Stimulated activated CD4-positive, alpha-beta T cell treated with anti-CD3 and anti-CD28 coated beads, Interleukin-1b, Interleukin-23, amount 100 ng/mL, for 24 hours (primary cell): ENCODE measurements around the gene C11orf91.
"Not testable (repeated sequence)": the region's sequence is repeated elsewhere in the genome, so short reads cannot be mapped to it uniquely, and the experiment has no call there.

Source experiments
- DNase-seq, 4 experiments: peaks; one replicate each; pipeline ENCODE4 v3.0.0-alpha.2; 2020; ENCODE audit warnings: low read depth in 4 of 4, low spot score in 1 of 4

The C11orf91 gene

GRCh38 chr11:33722590-33723234 is 22.1 kb upstream of the C11orf91 start:
- DNase-seq = peak in 1 of 4 experiments; percentile 48

DNA sequence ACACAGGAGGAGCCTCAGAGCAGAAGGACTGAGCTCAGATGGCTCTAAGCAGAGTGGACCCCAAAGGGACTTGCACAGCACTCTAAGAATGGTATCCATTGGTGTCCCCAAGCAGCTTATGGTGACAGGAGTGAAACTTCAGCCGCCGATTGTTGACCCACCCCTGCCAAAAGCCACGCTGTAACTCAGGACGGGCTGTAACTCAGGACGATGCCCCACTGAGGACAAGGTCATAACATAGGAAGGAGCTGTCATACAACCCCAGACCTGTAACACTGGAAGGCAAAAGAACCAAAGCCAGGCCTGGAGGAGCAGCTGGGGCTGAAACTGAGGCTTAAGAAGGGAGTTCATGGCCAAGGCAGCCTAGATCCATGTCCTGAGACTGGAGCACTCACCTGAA is 21.4 kb upstream of the C11orf91 start:
- no peak for DNase-seq

- no peak for DNase-seq
These were observed 20.8 kb upstream of the C11orf91 start for GRCh38 chr11:33721426-33721825.

DNA sequence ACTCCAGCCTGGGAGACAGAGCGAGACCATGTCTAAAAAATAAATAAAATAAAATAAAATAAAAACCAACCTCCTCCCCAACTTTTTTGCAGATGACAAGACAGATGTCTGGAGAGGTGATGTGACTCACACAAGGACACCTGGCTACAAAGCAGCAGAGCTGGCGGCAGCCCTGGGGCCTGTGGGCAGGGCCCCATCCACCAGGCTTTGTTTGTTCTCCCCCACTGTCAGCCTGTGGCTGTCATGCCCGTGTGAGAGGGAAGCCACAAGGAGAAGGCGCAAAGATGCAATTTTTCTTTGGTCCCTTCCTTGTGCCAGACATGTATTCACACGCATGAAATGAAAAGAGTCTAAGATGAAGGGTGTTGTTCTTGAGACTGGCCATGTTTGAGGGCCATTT is 19.0 kb upstream of the C11orf91 start:
- DNase-seq = no peak

DNA sequence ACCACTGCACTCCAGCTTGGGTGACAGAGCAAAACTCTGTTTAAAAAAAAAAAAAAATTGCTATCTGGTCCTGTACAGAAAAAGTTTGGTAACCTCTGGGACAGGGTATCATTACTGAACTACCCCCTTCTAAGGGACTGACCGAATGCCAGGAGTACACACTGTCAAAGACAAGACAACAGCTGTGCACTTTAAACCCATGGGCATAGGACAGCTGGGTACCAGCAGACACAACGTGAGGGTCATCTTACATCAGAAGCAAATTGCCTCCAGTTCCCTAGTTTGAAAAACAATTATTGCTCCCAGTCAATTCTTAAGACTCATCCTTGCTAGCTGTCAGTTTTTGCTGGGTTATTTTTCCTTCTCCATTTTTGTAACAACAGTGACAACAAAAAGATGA is 17.8 kb upstream of the C11orf91 start:
- no peak for DNase-seq

GRCh38 chr11:33716243-33716642 is 15.6 kb upstream of the C11orf91 start:
- DNase-seq = no peak

GRCh38 chr11:33713856-33714398 is 13.3 kb upstream of the C11orf91 start:
- DNase-seq = no peak

DNA sequence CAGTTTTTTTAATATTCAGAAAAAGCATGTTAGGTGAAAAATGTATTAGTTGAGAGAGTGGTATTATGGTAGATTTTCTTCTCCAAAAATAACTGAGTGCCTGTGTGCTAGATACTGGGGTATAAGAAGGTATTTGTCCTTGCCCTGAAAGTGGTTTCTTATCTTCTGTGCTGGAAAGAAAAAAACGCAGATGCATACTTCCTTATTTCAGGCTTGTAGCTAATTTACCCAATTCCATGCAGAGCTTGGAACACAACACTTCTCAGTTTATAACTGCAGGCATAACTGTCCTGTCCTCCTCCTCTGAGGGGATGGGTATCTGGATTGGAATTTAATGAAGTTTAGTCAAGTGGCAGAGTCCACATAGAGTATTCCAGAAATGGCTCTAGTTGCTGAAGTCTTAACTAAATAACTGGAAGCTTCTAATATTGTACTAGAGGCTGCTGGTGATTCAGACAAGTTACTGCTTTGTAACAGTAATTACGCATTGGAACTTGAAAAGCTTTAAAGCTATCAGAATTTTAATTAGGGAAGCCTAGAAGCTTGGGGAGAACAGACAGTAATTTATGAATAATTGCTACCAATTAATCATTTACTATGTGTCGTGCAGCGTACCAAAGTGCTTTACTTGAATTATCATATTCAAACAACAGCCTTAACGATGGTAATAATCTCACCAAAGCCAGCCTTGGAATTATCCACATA is 12.7 kb upstream of the C11orf91 start:
- no peak for DNase-seq

DNA sequence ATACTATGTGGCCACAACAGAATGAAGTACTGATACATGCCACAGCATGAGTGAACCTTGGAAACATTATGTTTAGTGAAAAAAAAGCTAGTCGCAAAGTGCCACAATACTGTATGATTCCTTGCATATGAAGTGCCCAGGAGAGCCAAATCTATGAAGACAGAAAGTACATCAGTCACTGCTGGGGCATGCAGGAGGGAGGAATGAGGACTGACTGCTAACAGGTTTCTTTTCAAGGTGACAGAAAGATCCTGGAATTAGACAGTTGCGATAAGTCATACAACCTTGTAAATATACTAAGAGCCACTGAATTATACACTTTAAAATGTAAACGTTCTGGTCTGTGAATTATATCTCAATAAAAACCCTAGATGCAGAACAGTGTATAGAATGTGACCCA is 11.8 kb upstream of the C11orf91 start:
- no peak for DNase-seq

DNA sequence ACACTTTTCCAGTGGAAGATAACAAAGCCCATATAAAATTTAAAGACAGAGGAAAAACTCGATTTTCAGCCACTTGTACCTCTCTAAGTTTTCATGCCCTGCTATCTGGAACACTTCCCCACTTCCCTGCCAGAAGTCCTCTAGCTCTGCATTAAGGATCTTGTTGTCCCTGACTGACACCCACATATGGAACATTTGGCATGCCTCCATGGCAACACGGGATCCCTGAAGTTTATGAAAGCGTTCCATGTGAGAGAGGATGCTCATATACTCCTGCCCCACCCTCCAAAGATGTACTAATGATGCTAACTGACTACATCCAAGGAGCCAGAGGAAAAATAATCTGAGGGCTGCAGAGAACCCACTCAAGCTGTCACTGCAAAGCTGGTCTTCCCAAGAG is 8.8 kb upstream of the C11orf91 start:
- no peak for DNase-seq

DNA sequence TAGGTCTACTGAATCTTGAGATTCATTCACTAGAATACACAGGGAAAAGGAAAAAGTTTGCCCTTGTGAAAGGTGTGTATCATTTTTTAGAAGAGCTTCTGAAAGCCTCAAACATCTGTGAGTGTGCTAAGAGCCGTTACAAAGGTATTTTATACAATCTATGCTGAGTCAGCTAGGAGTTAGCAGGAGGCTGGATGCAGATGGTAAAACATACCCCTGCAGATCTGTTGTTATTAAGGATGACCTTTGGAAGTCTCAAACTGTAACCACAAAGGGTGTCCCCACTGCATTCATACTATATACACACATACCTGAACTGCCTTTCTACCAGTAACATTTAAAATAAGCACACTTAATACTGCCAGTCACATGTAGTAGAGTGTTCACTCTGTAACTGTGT is 8.4 kb upstream of the C11orf91 start:
- DNase-seq = no peak

DNA sequence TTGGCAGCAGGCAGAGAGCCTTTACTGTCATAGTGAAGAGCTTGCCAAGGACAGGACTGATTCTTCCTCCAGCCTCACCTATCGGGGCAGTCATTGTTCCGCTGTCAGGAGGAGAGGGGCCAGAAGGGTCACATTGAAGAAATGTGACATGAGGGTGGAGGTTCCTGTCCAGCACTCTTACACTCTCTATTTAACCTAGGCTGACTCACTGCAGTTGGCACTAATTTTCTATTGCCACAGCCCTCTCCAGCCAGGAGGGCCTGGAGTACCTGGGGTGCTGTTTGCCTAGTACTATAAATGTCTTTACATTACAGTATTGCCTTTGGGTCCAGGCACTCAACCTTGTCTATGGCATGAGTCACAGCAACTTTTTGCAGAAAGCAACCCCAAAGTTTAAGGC is 7.2 kb upstream of the C11orf91 start:
- DNase-seq = not testable (repeated sequence)

GRCh38 chr11:33706966-33707365 is 6.3 kb upstream of the C11orf91 start:
- no peak for DNase-seq

DNA sequence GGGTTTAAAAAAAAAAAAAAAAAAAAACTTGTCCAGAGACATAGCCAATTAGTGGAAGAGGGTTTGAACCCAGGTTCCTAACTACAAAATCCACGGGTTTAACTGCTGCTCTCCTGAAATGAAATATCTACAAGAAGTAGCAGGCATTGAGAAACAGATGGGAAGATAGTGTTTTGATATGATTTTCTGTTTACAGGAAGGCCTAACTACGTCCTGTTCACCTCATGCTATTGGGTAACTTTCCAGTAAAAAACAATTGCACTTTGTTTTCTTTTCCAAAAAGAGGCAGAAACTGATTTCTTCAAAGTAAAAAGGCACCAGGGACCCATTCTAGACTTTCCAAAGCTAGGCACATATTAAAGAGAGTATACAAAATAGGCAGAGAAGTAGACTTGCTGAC is 5.9 kb upstream of the C11orf91 start:
- DNase-seq = no peak

DNA sequence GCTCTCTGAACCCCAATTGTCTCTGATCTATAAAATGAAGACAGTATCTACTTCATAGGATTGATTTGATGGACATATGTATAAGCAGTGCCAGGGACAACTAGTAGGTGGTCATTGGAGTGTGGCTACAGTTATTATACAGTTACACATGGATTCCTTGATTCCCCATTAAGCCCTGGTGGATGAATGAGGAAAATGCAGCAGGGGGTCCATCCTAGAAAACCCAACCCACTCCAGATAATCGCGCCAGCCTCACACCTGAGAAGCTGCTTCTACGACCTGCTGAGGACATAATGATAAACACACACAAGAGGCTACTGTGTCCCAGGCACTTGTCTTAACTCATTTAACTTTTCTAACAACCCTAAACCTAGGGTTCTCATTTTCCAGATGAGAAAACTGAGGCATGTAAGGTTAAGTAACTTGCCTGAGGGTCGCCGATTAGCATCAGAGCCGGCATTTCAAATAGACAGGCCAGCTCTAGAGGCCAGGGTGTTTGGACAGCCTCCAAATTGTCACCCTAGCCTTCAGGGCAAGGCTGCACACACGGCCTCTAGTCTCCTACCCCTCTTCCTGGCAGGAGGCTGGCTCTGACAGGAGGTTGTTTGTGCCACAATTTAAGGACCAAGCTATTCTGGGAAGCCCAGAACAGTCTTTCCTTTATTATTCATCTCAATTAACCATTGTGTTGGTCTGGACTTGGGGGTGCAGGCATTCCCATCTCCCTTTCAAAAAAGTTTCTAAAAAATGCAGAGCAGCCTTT is 3.8 kb upstream of the C11orf91 start:
- no peak for DNase-seq

DNA sequence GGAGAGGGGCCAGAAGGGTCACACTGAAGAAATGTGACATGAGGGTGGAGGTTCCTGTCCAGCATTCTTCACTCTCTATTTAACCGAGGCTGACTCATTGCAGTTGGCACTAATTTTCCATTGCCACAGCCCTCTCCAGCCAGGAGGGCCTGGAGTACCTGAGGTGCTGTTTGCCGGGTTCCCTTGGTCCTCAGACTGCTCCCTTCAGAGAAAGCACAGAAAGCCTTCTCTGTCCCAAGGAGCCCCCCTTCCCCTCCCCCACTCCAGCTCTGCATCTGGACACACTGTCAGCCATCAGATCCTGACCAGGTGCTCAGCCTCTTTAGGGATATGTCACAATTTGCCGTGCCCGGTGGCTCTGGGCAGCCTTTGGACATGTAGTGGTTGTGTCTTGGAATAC is 3.2 kb upstream of the C11orf91 start:
- DNase-seq = no peak

GRCh38 chr11:33703234-33703633 is 2.6 kb upstream of the C11orf91 start:
- DNase-seq = no peak

DNA sequence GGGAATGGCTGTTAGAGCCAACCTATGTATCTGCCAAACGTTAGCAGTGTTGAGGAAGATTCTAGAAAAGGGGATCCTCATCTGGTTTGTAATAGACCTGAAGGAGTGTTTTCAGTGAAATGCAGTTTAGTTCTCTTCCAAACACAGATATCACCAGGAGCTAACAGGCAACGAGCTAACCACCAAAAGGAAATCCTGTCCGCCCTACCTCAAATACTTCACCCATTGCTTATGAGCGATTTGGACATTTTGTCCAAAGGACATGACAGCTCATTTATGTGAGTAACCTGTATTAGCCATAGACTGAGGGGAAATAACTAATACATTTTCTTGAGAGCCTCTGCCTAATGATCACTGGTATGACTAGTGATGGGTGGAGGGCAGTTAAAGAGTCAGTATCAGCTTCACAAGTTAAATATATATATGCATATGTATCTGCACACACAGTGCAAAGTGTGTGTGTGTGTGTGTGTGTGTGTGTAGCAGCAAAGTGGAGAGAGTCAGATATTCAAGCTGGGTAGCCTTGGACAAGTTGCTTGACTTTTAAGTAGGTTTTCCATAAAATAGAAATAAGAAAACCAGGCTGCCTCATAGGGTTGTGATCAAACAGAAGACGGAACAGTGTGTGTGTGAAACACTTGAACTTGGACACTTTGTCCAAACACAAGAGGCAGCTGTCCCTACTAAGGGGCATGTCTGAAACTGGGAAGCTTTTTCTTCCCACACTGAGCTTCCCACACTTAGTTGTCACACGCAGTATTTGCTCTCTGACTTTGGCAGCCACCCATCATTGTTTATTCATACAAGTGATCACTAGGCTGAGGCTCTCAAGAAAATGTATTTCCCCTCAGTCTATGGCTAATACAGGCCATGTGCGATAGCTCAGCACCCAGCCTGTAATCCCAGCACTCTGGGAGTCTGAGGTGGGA is 940 bp upstream of the C11orf91 start:
- DNase-seq = no peak

- no peak for DNase-seq
These were observed 544 bp downstream of the C11orf91 start for GRCh38 chr11:33700063-33700501.

DNA sequence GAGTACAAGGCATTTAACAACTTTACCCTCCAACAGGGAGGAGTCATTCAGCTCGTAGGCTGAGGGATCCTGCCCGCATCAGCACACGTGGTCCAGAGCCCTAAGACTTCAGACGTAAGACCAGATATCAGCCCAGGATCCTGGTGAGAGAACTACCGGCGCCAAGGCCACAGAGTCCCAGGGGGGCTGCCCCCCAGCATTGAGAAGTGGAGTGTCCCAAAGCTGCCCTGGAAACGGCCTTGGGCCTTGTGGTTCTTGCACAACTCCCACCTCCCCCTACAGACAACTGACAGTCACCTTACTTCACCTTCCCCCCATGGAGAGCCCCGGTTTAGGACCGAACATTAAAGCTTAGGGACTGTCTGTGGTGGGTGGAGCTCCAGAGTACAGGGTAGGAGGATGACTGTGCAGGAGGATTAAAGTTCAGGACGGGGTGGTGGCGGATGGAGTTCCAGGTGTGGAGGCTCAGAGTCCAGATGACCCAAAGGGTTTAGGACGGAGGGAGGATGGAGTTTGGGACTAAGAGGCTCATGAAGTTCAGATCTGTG is 1.0 kb downstream of the C11orf91 start:
- DNase-seq = no peak

DNA sequence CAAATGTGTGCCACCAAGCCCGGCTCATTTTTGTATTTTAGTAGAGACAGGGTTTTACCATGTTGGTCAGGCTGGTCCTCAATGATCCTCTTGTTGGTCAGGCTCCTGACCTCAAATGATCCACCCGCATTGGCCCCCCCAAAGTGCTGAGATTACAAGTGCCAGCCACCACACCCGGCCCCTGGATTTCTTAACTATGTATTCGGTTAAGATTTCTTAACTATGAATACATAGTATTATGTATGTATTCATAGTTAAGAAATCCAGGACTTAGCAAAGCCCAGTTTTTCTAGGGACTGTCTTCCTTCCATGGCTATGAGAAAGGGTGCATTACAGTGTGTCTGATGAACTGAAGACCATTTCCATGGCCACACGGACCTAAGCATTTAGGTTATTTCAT is 1.7 kb downstream of the C11orf91 start:
- DNase-seq = no peak
